ENCODE results near the gene METTL15.

METTL15 gene

GRCh38 chr11:28110108-28110820, 2.1 kb downstream of the METTL15 start:
- no peak for TF ChIP-seq CTCF (IDR thresholded peaks at IDR 0.05; ENCODE audit: insufficient read depth, low read depth, low read length, missing control alignments)

GRCh38 chr11:28110821-28111200, 2.6 kb downstream of the METTL15 start:
- TF ChIP-seq CTCF (IDR thresholded peaks at IDR 0.05; ENCODE audit: insufficient read depth, low read depth, low read length, missing control alignments) = no peak
- peak overlapping the region; percentile 62 for H3K4me3 ChIP-seq (ENCODE audit: low read length)
- DNase-seq (ENCODE audit: low read depth) = peak; percentile 27

More at GRCh38 chr11:28110108-28110820, 2.1 kb downstream of the METTL15 start:
- DNase-seq (ENCODE audit: low read depth) = peak; percentile 81
- peak overlapping the region; percentile 62 for H3K4me3 ChIP-seq (ENCODE audit: low read length)

- no peak overlapping the region for H3K4me3 ChIP-seq (ENCODE audit: low read length)
- TF ChIP-seq CTCF (IDR thresholded peaks at IDR 0.05; ENCODE audit: insufficient read depth, low read depth, low read length, missing control alignments) = no peak
- no peak for DNase-seq (ENCODE audit: low read depth)
These were observed 5.9 kb downstream of the METTL15 start for GRCh38 chr11:28114116-28114515.

GRCh38 chr11:28114731-28115130, 6.5 kb downstream of the METTL15 start:
- no peak overlapping the region for H3K4me3 ChIP-seq (ENCODE audit: low read length)
- no peak for DNase-seq (ENCODE audit: low read depth)
- TF ChIP-seq CTCF (IDR thresholded peaks at IDR 0.05; ENCODE audit: insufficient read depth, low read depth, low read length, missing control alignments) = no peak

- no peak for TF ChIP-seq CTCF (IDR thresholded peaks at IDR 0.05; ENCODE audit: insufficient read depth, low read depth, low read length, missing control alignments)
- DNase-seq (ENCODE audit: low read depth) = no peak
These were observed 9.5 kb downstream of the METTL15 start for GRCh38 chr11:28117712-28118111.

GRCh38 chr11:28123151-28123581, 15.0 kb downstream of the METTL15 start:
- TF ChIP-seq CTCF (IDR thresholded peaks at IDR 0.05; ENCODE audit: insufficient read depth, low read depth, low read length, missing control alignments) = no peak
- peak; percentile 17 for DNase-seq (ENCODE audit: low read depth)
- no peak overlapping the region for H3K4me3 ChIP-seq (ENCODE audit: low read length)

More at GRCh38 chr11:28117712-28118111, 9.5 kb downstream of the METTL15 start:
- H3K4me3 ChIP-seq (ENCODE audit: low read length) = no peak overlapping the region

GRCh38 chr11:28132548-28132947, 24.4 kb downstream of the METTL15 start:
- no peak for DNase-seq (ENCODE audit: low read depth)
- TF ChIP-seq CTCF (IDR thresholded peaks at IDR 0.05; ENCODE audit: insufficient read depth, low read depth, low read length, missing control alignments) = no peak
- no peak overlapping the region for H3K4me3 ChIP-seq (ENCODE audit: low read length)
